B cell (primary cell): Measurements from ENCODE around the gene SPOP. TPM values are rescaled to one million over a fixed set of nuclear protein-coding genes. Genes with fewer than 3 reads are reported as not detected.

ENCODE experiments used
- ATAC-seq: fragments of 200-7000 bp; cut with Tn5 transposase; one replicate; pipeline ENCODE4 v1.10.0; 2021; ENCODE audit warnings: low read depth, mild to moderate bottlenecking, moderate number of reproducible peaks, moderate library complexity
- CTCF ChIA-PET: fragments of 350-600 bp; sonication (Branson Sonifier 250); formaldehyde crosslinking; loops from one replicate; lab custom pipeline; 2021; ENCODE audit warnings: antibody characterized with exemption, inconsistent platforms; lab: Charles Lee
- POLR2A ChIA-PET: fragments of 350-600 bp; sonication (Branson Sonifier 250); formaldehyde crosslinking; loops from one replicate; lab custom pipeline; 2021; ENCODE audit warnings: antibody characterized with exemption; lab: Charles Lee
- DNase-seq: peaks from one replicate; pipeline ENCODE4 v3.0.0; 2013
- H2AFZ ChIP-seq: 2 replicates; pipeline ENCODE4 v1.6.1; 2012; ENCODE audit warnings: mild to moderate bottlenecking, low read depth, low read length; ENCODE audit not compliant: insufficient read depth, poor library complexity, severe bottlenecking
- H3K27ac ChIP-seq, 2 donors: 1 replicate in 1 of 2; 2 replicates in 1 of 2; pipeline ENCODE4 v1.5.1; 2012 to 2013; ENCODE audit warnings: low read length in 2 of 2, mild to moderate bottlenecking in 2 of 2, moderate library complexity in 1 of 2
- H3K27me3 ChIP-seq, 4 experiments: fragments of 200-600 bp in 1 of 4; sonication (generic) in 1 of 4; replicated peaks in 1 of 4; 1 replicate in 2 of 4; 2 replicates in 2 of 4; pipeline versions ENCODE4 v1.6.1 to v1.7.0; 2013 to 2016; ENCODE audit warnings: low read length in 3 of 4, mild to moderate bottlenecking in 2 of 4, mixed read lengths in 1 of 4, moderate library complexity in 1 of 4; ENCODE audit not compliant: insufficient read depth in 4 of 4, control insufficient read depth in 3 of 4; ENCODE audit errors: control extremely low read depth in 1 of 4
- H3K36me3 ChIP-seq, 2 experiments: replicated peaks in 1 of 2; 1 replicate in 1 of 2; 2 replicates in 1 of 2; pipeline versions ENCODE4 v1.6.1 to v1.7.1; 2013; ENCODE audit warnings: low read length in 1 of 2; ENCODE audit not compliant: insufficient read depth in 2 of 2, control insufficient read depth in 1 of 2; ENCODE audit errors: control extremely low read depth in 1 of 2, extremely low read depth in 1 of 2
- H3K4me1 ChIP-seq, 2 donors: fragments of 200-600 bp in 1 of 2; sonication (generic) in 1 of 2; 1 replicate in 1 of 2; 2 replicates in 1 of 2; pipeline versions ENCODE4 v1.5.1 to v1.6.1; 2013 to 2017; ENCODE audit warnings: low read length in 2 of 2; ENCODE audit not compliant: control insufficient read depth in 2 of 2, insufficient read depth in 2 of 2
- H3K4me2 ChIP-seq: replicated peaks from 2 replicates; pipeline ENCODE3; 2012; ENCODE audit warnings: mild to moderate bottlenecking, low read depth, low read length; ENCODE audit not compliant: poor library complexity, severe bottlenecking
- H3K4me3 ChIP-seq, 5 experiments: fragments of 200-600 bp in 1 of 5; sonication (generic) in 1 of 5; 1 replicate in 3 of 5; 2 replicates in 2 of 5; pipeline versions ENCODE4 v1.5.1 to v1.7.0; 2011 to 2016; ENCODE audit warnings: low read length in 4 of 5, mild to moderate bottlenecking in 4 of 5, low read depth in 2 of 5, control low read depth in 1 of 5, moderate library complexity in 1 of 5; ENCODE audit not compliant: insufficient read depth in 1 of 5; ENCODE audit errors: control extremely low read depth in 1 of 5, extremely low read depth in 1 of 5
- H3K79me2 ChIP-seq: fragments of 200-600 bp; sonication (generic); one replicate; pipeline ENCODE4 v1.6.0; 2016; ENCODE audit warnings: low read length; ENCODE audit not compliant: control insufficient read depth, insufficient read depth
- H3K9ac ChIP-seq: fragments of 200-600 bp; sonication (generic); 2 replicates; pipeline ENCODE4 v1.6.1; 2017; ENCODE audit warnings: mild to moderate bottlenecking, low read length, moderate library complexity
- H3K9me3 ChIP-seq, 3 donors: one replicate each; pipeline versions ENCODE4 v1.6.1 to v1.7.1; 2013; ENCODE audit warnings: low read length in 2 of 3; ENCODE audit not compliant: control insufficient read depth in 2 of 3, insufficient read depth in 1 of 3; ENCODE audit errors: control extremely low read depth in 1 of 3
- H4K20me1 ChIP-seq: 2 replicates; pipeline ENCODE4 v1.6.0; 2012; ENCODE audit warnings: mild to moderate bottlenecking, low read length; ENCODE audit not compliant: insufficient read depth, control insufficient read depth, poor library complexity, severe bottlenecking
- H3K27ac Mint-ChIP-seq: one replicate; pipeline ENCODE4 v1.8.0; 2021; ENCODE audit warnings: mixed read lengths
- H3K27me3 Mint-ChIP-seq: one replicate; pipeline ENCODE4 v1.8.0; 2021; ENCODE audit warnings: mixed read lengths
- H3K4me1 Mint-ChIP-seq: one replicate; pipeline ENCODE4 v1.8.0; 2021; ENCODE audit warnings: mixed read lengths
- H3K4me3 Mint-ChIP-seq: one replicate; pipeline ENCODE4 v1.8.0; 2021; ENCODE audit warnings: mixed read lengths
- H3K9me3 Mint-ChIP-seq: one replicate; pipeline ENCODE4 v1.8.0; 2022; ENCODE audit warnings: mixed read lengths; ENCODE audit not compliant: insufficient read depth
- EZH2 ChIP-seq: IDR thresholded peaks from 2 replicates; pipeline ENCODE4 v1.6.1; 2012; ENCODE audit warnings: borderline replicate concordance, low read depth, mild to moderate bottlenecking, moderate library complexity, low read length; ENCODE audit not compliant: insufficient read depth, poor library complexity, severe bottlenecking
- WGBS: methylation state at CpG from one replicate; pipeline ENCODE4 v1.1.5; 2013; ENCODE audit warnings: missing lambda C conversion rate; ENCODE audit not compliant: insufficient coverage; 5-methylcytosine and 5-hydroxymethylcytosine counted together
- intact Hi-C: fragments of 100-400 bp; cut with micrococcal nuclease; formaldehyde crosslinking; loops from one replicate; pipeline ENCODE4 v1.10.0; 2022
- polyA plus RNA-seq: library from polyadenylated mRNA; depleted of rRNA; stranded (reverse); fragments of >200 nt; gene quantifications from 2 replicates; pipeline ENCODE4 v1.2.3, GENCODE V29; 2012
- total RNA-seq, 2 donors: library from RNA; stranded (reverse); fragments of 120-200 nt in 1 of 2; gene quantifications; 1 replicate in 1 of 2; 2 replicates in 1 of 2; pipeline versions ENCODE4 v1.2.3 to v1.2.4, GENCODE V29; 2013 to 2022
- TF ChIP-seq, protein P1 (sequence below): fragments of 200-600 bp; IDR thresholded peaks from one replicate; pipeline ENCODE4 v1.8.0; 2022; ENCODE audit warnings: antibody characterized with exemption, mild to moderate bottlenecking

The SPOP gene
- total and polyA plus RNA-seq, 2 donors (not counting 1 experiment from before 2014, with no cell fraction given), result 27.0 to 72.1 TPM

- H3K79me2 ChIP-seq, result peaks cover 82% of the 10 kb centered on the region
- Mint-ChIP-seq H3K4me3 (no peak overlapping the region), H3K4me1 (peaks cover 13% of the 10 kb centered on the region), H3K27me3 (no peaks in the 10 kb centered on the region), H3K9me3 (no peaks in the 10 kb centered on the region), H3K27ac (no peak overlapping the region)
- intact Hi-C loops, result no loop called here
- H3K9ac ChIP-seq, result no peak overlapping the region
- ChIA-PET CTCF (interaction anchor here (1.1 kb wide), 1 partner anchor 63 kb away, joined by 3 read pairs; no protein-coding TSS in a partner anchor), POLR2A (no interaction called here)
- H3K27me3 ChIP-seq, result no peaks in the 10 kb centered on the region
- H3K4me2 ChIP-seq, result no peak overlapping the region
- no peak overlapping the region for H2AFZ ChIP-seq
- no peak overlapping the region for H3K27ac ChIP-seq
- H3K36me3 ChIP-seq, result peaks cover 0 to 1% of the 10 kb centered on the region in 2 experiments
- TF ChIP-seq, protein P1, sequence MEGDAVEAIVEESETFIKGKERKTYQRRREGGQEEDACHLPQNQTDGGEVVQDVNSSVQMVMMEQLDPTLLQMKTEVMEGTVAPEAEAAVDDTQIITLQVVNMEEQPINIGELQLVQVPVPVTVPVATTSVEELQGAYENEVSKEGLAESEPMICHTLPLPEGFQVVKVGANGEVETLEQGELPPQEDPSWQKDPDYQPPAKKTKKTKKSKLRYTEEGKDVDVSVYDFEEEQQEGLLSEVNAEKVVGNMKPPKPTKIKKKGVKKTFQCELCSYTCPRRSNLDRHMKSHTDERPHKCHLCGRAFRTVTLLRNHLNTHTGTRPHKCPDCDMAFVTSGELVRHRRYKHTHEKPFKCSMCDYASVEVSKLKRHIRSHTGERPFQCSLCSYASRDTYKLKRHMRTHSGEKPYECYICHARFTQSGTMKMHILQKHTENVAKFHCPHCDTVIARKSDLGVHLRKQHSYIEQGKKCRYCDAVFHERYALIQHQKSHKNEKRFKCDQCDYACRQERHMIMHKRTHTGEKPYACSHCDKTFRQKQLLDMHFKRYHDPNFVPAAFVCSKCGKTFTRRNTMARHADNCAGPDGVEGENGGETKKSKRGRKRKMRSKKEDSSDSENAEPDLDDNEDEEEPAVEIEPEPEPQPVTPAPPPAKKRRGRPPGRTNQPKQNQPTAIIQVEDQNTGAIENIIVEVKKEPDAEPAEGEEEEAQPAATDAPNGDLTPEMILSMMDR, result no peak
- TF ChIP-seq EZH2, result no peak
- H4K20me1 ChIP-seq, result peaks cover 77% of the 10 kb centered on the region
- no CpG with 5 or more reads among the region's 4 CpGs for WGBS
- ATAC-seq (no peak), DNase-seq (no peak)
- H3K4me3 ChIP-seq, result no peak overlapping the region
- no peaks in the 10 kb centered on the region for H3K9me3 ChIP-seq
- no peaks in the 10 kb centered on the region for H3K4me1 ChIP-seq
Observed at GRCh38 chr17:49632201-49632600, 45.7 kb downstream of the SPOP start.

DNA sequence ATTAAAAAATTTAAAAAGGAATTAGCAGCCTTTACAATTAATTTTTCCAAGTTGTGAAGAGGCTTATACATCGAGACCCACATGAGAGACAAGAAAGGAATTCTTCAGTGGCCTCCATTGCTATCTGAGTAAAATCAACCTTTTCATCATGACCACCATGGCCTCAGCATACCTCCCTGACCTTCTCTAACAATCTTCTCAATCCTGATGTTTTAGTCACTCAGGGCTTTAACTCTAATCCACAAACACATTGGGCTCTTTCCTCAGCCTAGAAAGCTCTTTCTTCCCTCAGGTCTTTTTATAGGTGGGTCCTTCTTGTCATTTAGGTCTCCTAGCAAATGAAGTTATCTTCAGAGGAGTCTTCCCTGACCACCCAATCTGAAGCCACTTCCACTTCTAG is 46.4 kb downstream of the SPOP start:
- POLR2A ChIA-PET, result no interaction called here
- no peak overlapping the region for H2AFZ ChIP-seq
- no peak overlapping the region for H3K4me3 ChIP-seq
- CTCF ChIA-PET, result interaction anchor here (0.8 kb wide), 1 partner anchor 67 kb away, joined by 4 read pairs; no protein-coding TSS in a partner anchor
- intact Hi-C loops, result no loop called here
- no peaks in the 10 kb centered on the region for H3K27me3 ChIP-seq
- peaks cover 77% of the 10 kb centered on the region for H4K20me1 ChIP-seq
- DNase-seq (no peak), ATAC-seq (no peak)
- peaks cover 0 to 1% of the 10 kb centered on the region in 2 experiments for H3K36me3 ChIP-seq
- H3K4me1 ChIP-seq, result no peaks in the 10 kb centered on the region
- WGBS, result no CpG with 5 or more reads among the region's 1 CpG
- H3K9ac ChIP-seq, result no peak overlapping the region
- Mint-ChIP-seq H3K4me3 (no peak overlapping the region), H3K4me1 (peaks cover 13% of the 10 kb centered on the region), H3K9me3 (no peaks in the 10 kb centered on the region), H3K27ac (no peak overlapping the region), H3K27me3 (no peaks in the 10 kb centered on the region)
- no peak overlapping the region for H3K4me2 ChIP-seq
- no peak overlapping the region for H3K27ac ChIP-seq
- no peak for TF ChIP-seq EZH2
- TF ChIP-seq, protein P1, result no peak
- H3K9me3 ChIP-seq, result no peaks in the 10 kb centered on the region
- peaks cover 77% of the 10 kb centered on the region for H3K79me2 ChIP-seq
